ENCODE measurements around the gene DCUN1D4. TPM values are rescaled to one million over a fixed set of nuclear protein-coding genes. Genes with fewer than 3 reads are reported as not detected.

The DCUN1D4 gene
- total RNA-seq, 4 donors from 2014 or later: 27.6 to 50.9 (median 42.1) TPM

DNA sequence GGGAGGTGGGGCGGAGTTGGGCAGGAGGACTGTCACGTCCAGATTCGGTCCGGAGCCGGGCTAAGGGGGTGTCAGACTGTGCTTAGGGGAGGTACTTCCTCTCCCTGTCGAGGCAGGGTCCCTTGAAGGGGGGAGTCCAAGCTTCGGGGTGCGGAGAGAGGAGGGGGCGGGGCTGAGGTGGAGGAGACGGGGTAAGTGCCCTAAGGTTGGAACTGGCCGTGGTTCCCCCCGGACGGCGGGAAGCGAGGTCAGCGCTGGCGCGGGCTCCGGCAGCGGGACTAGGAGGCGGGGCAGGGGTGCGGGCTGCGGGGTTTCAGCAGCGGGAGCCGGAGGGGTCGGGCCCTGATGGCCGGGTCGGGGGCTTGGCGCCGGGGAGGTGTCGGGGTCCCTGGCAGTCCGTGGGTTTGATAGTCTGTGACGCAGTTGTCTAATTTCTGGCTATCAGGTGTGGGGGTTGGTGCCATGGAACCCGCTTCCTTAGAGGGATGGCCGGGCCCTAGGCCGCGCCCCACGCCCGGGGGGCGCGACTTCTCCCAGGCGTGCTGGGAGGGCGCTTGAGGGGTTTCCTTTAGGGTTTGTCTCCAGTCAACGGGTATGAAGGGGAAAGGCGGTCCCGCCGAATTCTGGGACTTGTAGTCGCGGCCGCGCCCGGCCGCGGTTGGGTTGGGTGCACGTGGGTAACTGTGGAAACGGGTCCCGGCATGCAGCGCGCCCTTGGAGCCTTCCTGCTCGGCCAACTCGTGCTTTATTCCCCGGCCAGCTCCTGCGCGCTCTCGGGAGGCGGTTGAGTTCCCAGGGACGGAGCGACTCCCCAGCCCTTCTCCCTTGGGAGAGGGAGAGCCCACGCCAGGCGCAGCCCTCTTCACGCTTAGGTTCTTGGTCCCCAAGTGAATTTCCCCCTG lies 1.5 kb downstream of the DCUN1D4 start:
- TF ChIP-seq, protein P1, sequence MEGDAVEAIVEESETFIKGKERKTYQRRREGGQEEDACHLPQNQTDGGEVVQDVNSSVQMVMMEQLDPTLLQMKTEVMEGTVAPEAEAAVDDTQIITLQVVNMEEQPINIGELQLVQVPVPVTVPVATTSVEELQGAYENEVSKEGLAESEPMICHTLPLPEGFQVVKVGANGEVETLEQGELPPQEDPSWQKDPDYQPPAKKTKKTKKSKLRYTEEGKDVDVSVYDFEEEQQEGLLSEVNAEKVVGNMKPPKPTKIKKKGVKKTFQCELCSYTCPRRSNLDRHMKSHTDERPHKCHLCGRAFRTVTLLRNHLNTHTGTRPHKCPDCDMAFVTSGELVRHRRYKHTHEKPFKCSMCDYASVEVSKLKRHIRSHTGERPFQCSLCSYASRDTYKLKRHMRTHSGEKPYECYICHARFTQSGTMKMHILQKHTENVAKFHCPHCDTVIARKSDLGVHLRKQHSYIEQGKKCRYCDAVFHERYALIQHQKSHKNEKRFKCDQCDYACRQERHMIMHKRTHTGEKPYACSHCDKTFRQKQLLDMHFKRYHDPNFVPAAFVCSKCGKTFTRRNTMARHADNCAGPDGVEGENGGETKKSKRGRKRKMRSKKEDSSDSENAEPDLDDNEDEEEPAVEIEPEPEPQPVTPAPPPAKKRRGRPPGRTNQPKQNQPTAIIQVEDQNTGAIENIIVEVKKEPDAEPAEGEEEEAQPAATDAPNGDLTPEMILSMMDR (IDR thresholded peaks at IDR 0.05): no peak
- DNase-seq (ENCODE audit: low spot score): peak; percentile 73
- ATAC-seq (ENCODE audit: low FRiP score): peak; percentile 65

GRCh38 chr4:51845055-51845426 lies 2.1 kb downstream of the DCUN1D4 start:
- no peak for ATAC-seq (ENCODE audit: low FRiP score)
- TF ChIP-seq, protein P1 (IDR thresholded peaks at IDR 0.05): no peak
- DNase-seq (ENCODE audit: low spot score): no peak

DNA sequence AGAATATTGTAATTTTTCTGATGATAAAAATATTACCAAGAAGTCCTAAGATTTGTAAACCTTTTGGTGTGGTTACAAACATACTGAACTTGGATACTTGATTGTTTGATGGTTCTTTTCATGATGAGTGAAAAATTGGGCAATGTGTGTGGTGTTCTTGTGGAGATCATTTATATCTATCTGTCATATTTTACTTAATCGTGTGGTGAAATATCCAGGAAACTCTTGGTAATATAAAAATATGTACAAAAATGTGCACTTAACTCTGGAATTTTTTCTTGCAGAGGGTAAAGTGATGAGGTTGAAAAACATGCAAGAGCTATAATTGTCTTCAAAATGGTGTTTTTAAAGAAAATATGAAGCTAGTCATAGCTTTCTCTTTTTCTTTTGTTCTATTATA lies 2.8 kb downstream of the DCUN1D4 start:
- ATAC-seq (ENCODE audit: low FRiP score) (peak; percentile 5), DNase-seq (ENCODE audit: low spot score) (no peak)
- TF ChIP-seq, protein P1 (IDR thresholded peaks at IDR 0.05): no peak

- TF ChIP-seq, protein P1 (IDR thresholded peaks at IDR 0.05): no peak
- DNase-seq (ENCODE audit: low spot score): no peak
- no peak for ATAC-seq (ENCODE audit: low FRiP score)
Observed at GRCh38 chr4:51849430-51849829, 6.5 kb downstream of the DCUN1D4 start.

DNA sequence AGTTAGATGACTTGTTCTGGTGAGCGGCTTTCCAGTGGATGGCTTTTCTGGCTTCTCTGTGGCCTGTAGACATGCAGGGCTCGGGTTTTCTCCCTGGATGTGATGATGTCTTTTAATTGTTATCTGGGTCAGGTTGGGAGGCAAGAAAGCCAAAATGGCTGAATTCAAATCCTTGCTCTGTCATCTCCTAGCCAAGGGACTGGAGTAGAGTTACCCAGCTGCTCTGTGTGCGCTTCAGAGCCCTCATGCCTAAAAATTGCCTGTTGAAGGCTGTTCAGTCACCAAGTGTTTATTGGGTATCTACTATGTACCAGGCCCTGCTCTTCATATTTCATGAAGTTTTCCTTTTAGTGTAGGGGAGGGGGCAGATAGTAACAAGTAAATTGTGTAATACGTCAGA lies 7.3 kb downstream of the DCUN1D4 start:
- TF ChIP-seq, protein P1 (IDR thresholded peaks at IDR 0.05): no peak
- ATAC-seq (ENCODE audit: low FRiP score) (no peak), DNase-seq (ENCODE audit: low spot score) (no peak)

DNA sequence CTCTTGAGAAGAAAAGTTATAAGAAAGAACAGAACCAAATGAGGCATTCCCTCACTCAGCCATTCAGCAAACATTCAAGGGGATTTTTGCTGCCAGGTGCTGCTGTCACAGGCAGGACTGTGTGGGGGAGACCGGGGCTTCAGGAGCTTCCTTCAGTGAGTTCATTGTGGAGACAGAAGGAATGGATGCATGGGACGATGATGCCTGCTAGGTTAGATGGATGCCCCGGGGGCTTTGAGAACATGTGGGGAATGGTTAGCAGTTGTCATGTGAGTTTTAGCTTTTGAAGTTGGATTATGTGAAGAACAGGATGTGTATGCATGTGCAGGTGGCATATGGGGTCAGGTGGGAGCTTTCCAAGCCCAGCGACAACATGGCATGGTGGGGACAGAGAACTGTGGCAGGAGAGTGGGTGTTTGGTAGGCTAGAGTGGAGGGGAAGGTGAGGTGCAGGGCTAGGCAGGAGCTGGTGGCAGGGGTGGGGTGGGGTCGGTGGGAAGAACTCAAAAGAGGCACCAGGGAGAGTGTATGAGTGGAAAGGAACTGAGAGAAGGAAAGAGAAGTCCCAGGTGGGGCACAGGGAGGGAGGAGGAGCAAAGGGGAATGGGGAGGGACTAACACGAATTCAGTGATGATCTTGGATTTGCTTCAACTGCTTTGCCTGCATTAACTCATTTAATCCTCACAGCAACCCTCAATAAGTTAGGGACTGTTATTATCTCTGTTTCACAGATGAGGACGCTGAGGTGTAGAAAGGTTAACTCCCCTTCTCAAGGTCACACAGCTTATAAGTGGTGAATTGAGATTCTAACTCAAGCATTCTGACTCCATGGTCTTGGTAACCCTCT lies 8.4 kb downstream of the DCUN1D4 start:
- ATAC-seq (ENCODE audit: low FRiP score): no peak
- TF ChIP-seq, protein P1 (IDR thresholded peaks at IDR 0.05): no peak
- DNase-seq (ENCODE audit: low spot score): no peak
